ENCODE data around the gene GPSM1.

The GPSM1 gene

DNA sequence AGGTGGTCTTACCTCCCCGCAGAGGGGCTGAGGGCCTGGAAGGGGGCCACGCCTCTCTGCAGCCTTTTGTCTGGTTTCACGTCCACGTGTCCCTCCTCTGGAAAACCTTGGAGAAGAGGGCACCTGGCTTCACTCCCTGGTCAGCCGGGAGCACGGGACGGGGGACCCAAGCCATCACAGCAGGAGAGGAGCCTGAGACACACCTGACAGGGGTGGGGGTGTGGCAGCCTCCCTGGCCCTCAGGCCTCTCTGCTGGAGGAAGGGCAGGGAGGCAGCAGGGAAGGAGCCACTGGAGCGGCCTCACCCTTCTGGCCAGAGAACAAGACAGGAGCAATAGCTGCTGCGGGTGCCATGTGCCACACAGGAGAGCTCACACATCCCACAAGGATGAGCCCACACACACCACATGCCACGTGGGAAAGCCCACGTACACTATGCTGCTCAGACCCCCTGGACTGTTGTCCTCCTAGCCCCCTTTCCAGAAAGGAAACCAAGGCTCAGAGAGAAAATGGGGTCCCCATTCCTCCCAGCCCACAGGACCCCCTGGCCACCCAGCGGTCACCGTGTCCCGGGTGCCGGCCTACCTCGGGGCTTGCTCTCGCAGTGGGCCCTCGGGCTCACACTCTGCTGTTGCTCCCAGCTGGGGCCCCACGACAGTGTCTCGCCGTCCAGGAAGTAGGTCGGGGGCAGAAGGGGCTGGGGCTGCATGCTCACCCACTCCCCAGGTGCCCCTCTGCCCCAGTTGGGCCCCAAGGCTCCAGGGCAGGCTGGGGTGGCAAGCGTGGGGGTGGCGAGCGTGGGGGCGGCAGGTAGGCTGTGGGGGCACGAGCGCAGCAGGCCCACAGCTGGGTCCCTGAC, 41.6 kb upstream of the GPSM1 start:
- H3K9me3 ChIP-seq: no peaks in the 10 kb centered on the region
- in situ Hi-C loops (cut with MboI; ENCODE audit: low sequenced_read_pairs): loop anchor here (10.0 kb wide), 1 partner anchor 121 kb away; no protein-coding TSS in a partner anchor

GRCh38 chr9:136286359-136286986, 40.9 kb upstream of the GPSM1 start:
- Histone ChIP-seq H3K27me3 (ENCODE audit: low read depth) (no peaks in the 10 kb centered on the region), H3K4me3 (no peak overlapping the region), H3K4me1 (no peaks in the 10 kb centered on the region), H3K9me3 (no peaks in the 10 kb centered on the region), H3K36me3 (replicated peaks) (no peaks in the 10 kb centered on the region)
- DNase-seq (ENCODE audit: low spot score in 2 of 2): no peak
- in situ Hi-C loops (cut with MboI; ENCODE audit: low sequenced_read_pairs): loop anchor here (10.0 kb wide), 1 partner anchor 122 kb away; no protein-coding TSS in a partner anchor

More for the DNA sequence above, 41.6 kb upstream of the GPSM1 start:
- no peaks in the 10 kb centered on the region for H3K36me3 ChIP-seq (replicated peaks)
- H3K4me3 ChIP-seq: no peak overlapping the region
- H3K27me3 ChIP-seq (ENCODE audit: low read depth): no peaks in the 10 kb centered on the region
- no peaks in the 10 kb centered on the region for H3K4me1 ChIP-seq
- DNase-seq (ENCODE audit: low spot score in 2 of 2): no peak

DNA sequence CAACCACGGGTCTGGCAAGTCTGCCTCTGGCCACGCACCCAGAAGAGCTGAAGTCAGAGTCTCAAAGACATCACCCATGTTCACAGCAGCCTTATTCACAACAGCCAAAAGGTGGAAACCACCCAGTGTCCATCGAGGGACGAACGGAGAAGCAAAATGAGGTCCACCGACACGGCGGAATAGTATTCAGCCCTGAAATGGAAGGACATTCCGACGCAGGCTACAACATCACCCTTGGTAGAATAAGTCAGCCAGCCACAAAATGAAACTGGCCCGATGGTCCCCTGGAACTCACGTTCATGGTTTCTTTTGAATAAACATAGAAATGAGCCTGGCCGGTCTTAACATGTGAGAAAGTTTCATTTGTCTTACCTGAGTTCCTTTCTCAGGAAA, 40.4 kb upstream of the GPSM1 start:
- H3K27me3 ChIP-seq (ENCODE audit: low read depth): no peaks in the 10 kb centered on the region
- no peak for DNase-seq (ENCODE audit: low spot score in 2 of 2)
- H3K4me3 ChIP-seq: no peak overlapping the region
- H3K4me1 ChIP-seq: no peaks in the 10 kb centered on the region
- no peaks in the 10 kb centered on the region for H3K36me3 ChIP-seq (replicated peaks)
- in situ Hi-C loops (cut with MboI; ENCODE audit: low sequenced_read_pairs): loop anchor here (10.0 kb wide), 1 partner anchor 122 kb away; no protein-coding TSS in a partner anchor
- no peaks in the 10 kb centered on the region for H3K9me3 ChIP-seq

- Histone ChIP-seq H3K4me3 (no peak overlapping the region), H3K27me3 (ENCODE audit: low read depth) (no peaks in the 10 kb centered on the region), H3K9me3 (no peaks in the 10 kb centered on the region), H3K4me1 (no peaks in the 10 kb centered on the region), H3K36me3 (replicated peaks) (no peaks in the 10 kb centered on the region)
- no peak for DNase-seq (ENCODE audit: low spot score in 2 of 2)
- in situ Hi-C loops (cut with MboI; ENCODE audit: low sequenced_read_pairs): loop anchor here (10.0 kb wide), 1 partner anchor 123 kb away; no protein-coding TSS in a partner anchor
Observed at GRCh38 chr9:136287960-136288753, 39.2 kb upstream of the GPSM1 start.

DNA sequence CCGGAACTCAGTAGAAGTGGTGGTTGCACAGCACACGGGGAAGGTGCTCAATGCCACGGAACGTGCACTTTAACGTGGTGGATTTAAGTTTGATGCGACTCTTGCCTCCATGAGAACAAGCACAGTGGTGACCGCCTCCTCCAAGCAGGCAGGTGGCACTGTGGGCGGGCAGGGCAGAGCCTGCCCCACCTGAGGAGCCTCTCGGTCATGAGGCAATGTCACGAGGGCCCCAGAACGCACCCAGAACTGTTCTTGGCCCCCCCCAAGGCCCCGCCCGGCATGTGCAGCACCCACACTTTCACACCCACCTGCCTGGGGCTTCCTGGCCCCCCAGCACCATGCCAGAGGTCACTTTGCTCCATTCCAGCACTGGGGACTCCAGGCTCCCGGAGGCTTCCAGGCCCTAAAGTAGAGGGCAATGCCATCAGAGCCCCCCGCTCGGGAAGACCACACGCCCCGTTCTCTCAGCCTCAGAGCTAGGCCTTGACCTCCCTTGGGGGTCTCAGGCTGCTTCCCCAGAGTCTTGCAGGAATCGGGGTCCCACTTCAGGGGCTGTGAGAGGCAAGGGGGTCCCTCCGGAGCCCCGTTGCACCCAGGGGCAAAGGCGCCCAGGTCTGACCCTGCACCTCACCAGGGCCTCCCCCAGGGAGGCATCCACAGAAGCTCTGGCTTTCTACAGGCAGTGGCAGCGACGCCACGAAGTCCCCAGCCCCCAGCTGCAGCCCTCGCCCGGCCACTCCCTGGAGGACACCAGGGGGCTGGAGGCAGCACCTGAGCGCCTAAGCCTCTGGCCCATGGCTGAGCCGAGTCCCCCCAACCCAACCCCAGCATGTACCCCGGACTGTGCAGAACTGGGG, 37.5 kb upstream of the GPSM1 start:
- Histone ChIP-seq H3K4me1 (no peaks in the 10 kb centered on the region), H3K4me3 (no peak overlapping the region), H3K9me3 (no peaks in the 10 kb centered on the region), H3K36me3 (replicated peaks) (no peaks in the 10 kb centered on the region), H3K27me3 (ENCODE audit: low read depth) (no peaks in the 10 kb centered on the region)
- in situ Hi-C loops (cut with MboI; ENCODE audit: low sequenced_read_pairs): loop anchor here (10.0 kb wide), 1 partner anchor 125 kb away; no protein-coding TSS in a partner anchor
- DNase-seq (ENCODE audit: low spot score in 2 of 2): no peak

- H3K4me1 ChIP-seq: no peaks in the 10 kb centered on the region
- in situ Hi-C loops (cut with MboI; ENCODE audit: low sequenced_read_pairs): no loop called here
- H3K9me3 ChIP-seq: no peaks in the 10 kb centered on the region
- no peaks in the 10 kb centered on the region for H3K36me3 ChIP-seq (replicated peaks)
- H3K4me3 ChIP-seq: no peak overlapping the region
- H3K27me3 ChIP-seq (ENCODE audit: low read depth): no peaks in the 10 kb centered on the region
- no peak for DNase-seq (ENCODE audit: low spot score in 2 of 2)
Observed at GRCh38 chr9:136290508-136291000, 36.8 kb upstream of the GPSM1 start.

GRCh38 chr9:136291306-136292025, 35.9 kb upstream of the GPSM1 start:
- Histone ChIP-seq H3K9me3 (no peaks in the 10 kb centered on the region), H3K36me3 (replicated peaks) (no peaks in the 10 kb centered on the region), H3K27me3 (ENCODE audit: low read depth) (no peaks in the 10 kb centered on the region), H3K4me3 (no peak overlapping the region), H3K4me1 (no peaks in the 10 kb centered on the region)
- in situ Hi-C loops (cut with MboI; ENCODE audit: low sequenced_read_pairs): no loop called here
- no peak for DNase-seq (ENCODE audit: low spot score in 2 of 2)

- in situ Hi-C loops (cut with MboI; ENCODE audit: low sequenced_read_pairs): no loop called here
- DNase-seq (ENCODE audit: low spot score in 2 of 2): no peak
- H3K36me3 ChIP-seq (replicated peaks): no peaks in the 10 kb centered on the region
Observed at GRCh38 chr9:136292026-136292538, 35.3 kb upstream of the GPSM1 start.

GRCh38 chr9:136292591-136293448, 34.5 kb upstream of the GPSM1 start:
- no peaks in the 10 kb centered on the region for H3K27me3 ChIP-seq (ENCODE audit: low read depth)
- H3K4me1 ChIP-seq: no peaks in the 10 kb centered on the region
- H3K9me3 ChIP-seq: no peaks in the 10 kb centered on the region
- no peak for DNase-seq (ENCODE audit: low spot score in 2 of 2)
- no peaks in the 10 kb centered on the region for H3K36me3 ChIP-seq (replicated peaks)
- no peak overlapping the region for H3K4me3 ChIP-seq
- in situ Hi-C loops (cut with MboI; ENCODE audit: low sequenced_read_pairs): no loop called here

More at GRCh38 chr9:136292026-136292538, 35.3 kb upstream of the GPSM1 start:
- H3K4me1 ChIP-seq: no peaks in the 10 kb centered on the region
- no peaks in the 10 kb centered on the region for H3K27me3 ChIP-seq (ENCODE audit: low read depth)
- no peak overlapping the region for H3K4me3 ChIP-seq
- no peaks in the 10 kb centered on the region for H3K9me3 ChIP-seq

DNA sequence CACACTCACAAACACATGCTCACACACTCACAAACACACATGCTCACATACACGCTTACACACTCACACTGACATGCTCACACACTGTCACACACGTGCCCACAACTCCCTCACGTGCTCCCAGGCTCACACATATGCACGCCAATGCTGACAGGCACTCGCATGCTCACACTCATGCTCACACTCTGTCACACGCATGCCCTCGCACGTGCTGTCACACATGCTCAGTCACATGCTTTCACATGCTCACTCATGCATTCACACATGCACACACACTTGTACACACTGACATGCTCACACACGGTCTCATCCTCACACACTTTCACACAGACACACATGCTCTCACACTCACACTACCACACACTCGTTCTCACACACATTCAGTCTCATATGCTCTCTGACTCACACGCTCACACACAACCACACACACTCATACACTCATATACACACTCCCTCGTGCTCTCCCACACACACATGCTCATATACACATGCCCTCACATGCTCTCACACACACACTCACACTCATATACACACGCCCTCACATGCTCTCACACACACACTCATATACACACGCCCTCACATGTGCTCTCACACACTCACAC, 33.8 kb upstream of the GPSM1 start:
- H3K27me3 ChIP-seq (ENCODE audit: low read depth): no peaks in the 10 kb centered on the region
- DNase-seq (ENCODE audit: low spot score in 2 of 2): no peak
- in situ Hi-C loops (cut with MboI; ENCODE audit: low sequenced_read_pairs): no loop called here
- no peak overlapping the region for H3K4me3 ChIP-seq
- H3K9me3 ChIP-seq: no peaks in the 10 kb centered on the region
- H3K4me1 ChIP-seq: no peaks in the 10 kb centered on the region
- no peaks in the 10 kb centered on the region for H3K36me3 ChIP-seq (replicated peaks)

GRCh38 chr9:136294437-136294836, 32.9 kb upstream of the GPSM1 start:
- Histone ChIP-seq H3K4me1 (no peaks in the 10 kb centered on the region), H3K36me3 (replicated peaks) (no peaks in the 10 kb centered on the region), H3K27me3 (ENCODE audit: low read depth) (no peaks in the 10 kb centered on the region), H3K9me3 (no peaks in the 10 kb centered on the region), H3K4me3 (no peak overlapping the region)
- DNase-seq (ENCODE audit: low spot score in 2 of 2): no peak
- in situ Hi-C loops (cut with MboI; ENCODE audit: low sequenced_read_pairs): no loop called here
